ENCODE results near the gene TIMP1.

TIMP1 gene

GRCh38 chrX:47587091-47587891 lies 5.1 kb downstream of the TIMP1 start:
- H3F3A ChIP-seq (ENCODE audit: insufficient read depth, low read length), result no peaks in the 10 kb centered on the region
- H2AFZ ChIP-seq (ENCODE audit: low read length), result no peak overlapping the region
- no peaks in the 10 kb centered on the region for H3K9me3 ChIP-seq (ENCODE audit: low read length)
- H3K4me1 ChIP-seq (ENCODE audit: insufficient read depth, low read length, severe bottlenecking), result no peaks in the 10 kb centered on the region
- no peaks in the 10 kb centered on the region for H3K79me2 ChIP-seq (ENCODE audit: insufficient read depth, low read length)
- H3K36me3 ChIP-seq (ENCODE audit: insufficient read depth, low read length), result no peaks in the 10 kb centered on the region
- no peaks in the 10 kb centered on the region for H3K9me2 ChIP-seq (ENCODE audit: low read depth, low read length)
- no peaks in the 10 kb centered on the region for H3K27me3 ChIP-seq (ENCODE audit: insufficient read depth, low read length)
- no peak overlapping the region for H3K27ac ChIP-seq (ENCODE audit: low read depth, low read length, poor library complexity, severe bottlenecking)
- H3K4me2 ChIP-seq (ENCODE audit: low read length), result no peak overlapping the region
- H4K20me1 ChIP-seq (ENCODE audit: insufficient read depth, low read length), result no peaks in the 10 kb centered on the region
- no peak overlapping the region for H3K9ac ChIP-seq (ENCODE audit: low read length)
- H3K4me3 ChIP-seq (ENCODE audit: low read depth, low read length, poor library complexity, severe bottlenecking), result no peak overlapping the region
- no peak for TF ChIP-seq CTCF (IDR thresholded peaks at IDR 0.05; ENCODE audit: low read length)
- TF ChIP-seq EZH2 (IDR thresholded peaks at IDR 0.05; ENCODE audit: borderline replicate concordance, low read length), result no peak

- H3K9me3 ChIP-seq (ENCODE audit: low read length), result no peaks in the 10 kb centered on the region
- no peaks in the 10 kb centered on the region for H4K20me1 ChIP-seq (ENCODE audit: insufficient read depth, low read length)
- H3K4me3 ChIP-seq (ENCODE audit: low read depth, low read length, poor library complexity, severe bottlenecking), result no peak overlapping the region
- H3K4me1 ChIP-seq (ENCODE audit: insufficient read depth, low read length, severe bottlenecking), result no peaks in the 10 kb centered on the region
- TF ChIP-seq EZH2 (IDR thresholded peaks at IDR 0.05; ENCODE audit: borderline replicate concordance, low read length), result no peak
- no peak for TF ChIP-seq CTCF (IDR thresholded peaks at IDR 0.05; ENCODE audit: low read length)
- H3K36me3 ChIP-seq (ENCODE audit: insufficient read depth, low read length), result no peaks in the 10 kb centered on the region
- no peaks in the 10 kb centered on the region for H3F3A ChIP-seq (ENCODE audit: insufficient read depth, low read length)
- no peak overlapping the region for H3K9ac ChIP-seq (ENCODE audit: low read length)
- H3K27ac ChIP-seq (ENCODE audit: low read depth, low read length, poor library complexity, severe bottlenecking), result no peak overlapping the region
- no peaks in the 10 kb centered on the region for H3K27me3 ChIP-seq (ENCODE audit: insufficient read depth, low read length)
- no peaks in the 10 kb centered on the region for H3K79me2 ChIP-seq (ENCODE audit: insufficient read depth, low read length)
- no peak overlapping the region for H2AFZ ChIP-seq (ENCODE audit: low read length)
- H3K4me2 ChIP-seq (ENCODE audit: low read length), result no peak overlapping the region
- H3K9me2 ChIP-seq (ENCODE audit: low read depth, low read length), result no peaks in the 10 kb centered on the region
Observed at GRCh38 chrX:47587906-47588735, 5.9 kb downstream of the TIMP1 start.

- TF ChIP-seq EZH2 (IDR thresholded peaks at IDR 0.05; ENCODE audit: borderline replicate concordance, low read length) (no peak), CTCF (IDR thresholded peaks at IDR 0.05; ENCODE audit: low read length) (no peak)
- Histone ChIP-seq H3F3A (ENCODE audit: insufficient read depth, low read length) (no peaks in the 10 kb centered on the region), H3K9ac (ENCODE audit: low read length) (no peak overlapping the region), H3K36me3 (ENCODE audit: insufficient read depth, low read length) (no peaks in the 10 kb centered on the region), H3K9me3 (ENCODE audit: low read length) (no peaks in the 10 kb centered on the region), H3K27me3 (ENCODE audit: insufficient read depth, low read length) (no peaks in the 10 kb centered on the region), H3K79me2 (ENCODE audit: insufficient read depth, low read length) (no peaks in the 10 kb centered on the region), H3K9me2 (ENCODE audit: low read depth, low read length) (no peaks in the 10 kb centered on the region), H3K4me2 (ENCODE audit: low read length) (no peak overlapping the region), H3K27ac (ENCODE audit: low read depth, low read length, poor library complexity, severe bottlenecking) (no peak overlapping the region), H3K4me1 (ENCODE audit: insufficient read depth, low read length, severe bottlenecking) (no peaks in the 10 kb centered on the region), H4K20me1 (ENCODE audit: insufficient read depth, low read length) (no peaks in the 10 kb centered on the region), H3K4me3 (ENCODE audit: low read depth, low read length, poor library complexity, severe bottlenecking) (no peak overlapping the region), H2AFZ (ENCODE audit: low read length) (no peak overlapping the region)
Observed at GRCh38 chrX:47590984-47591383, 8.7 kb downstream of the TIMP1 start.
